Cerebellar nuclear complex (tissue), 1 donor: ENCODE results near the gene LRRK1.
"Not testable (repeated sequence)": the region's sequence is repeated elsewhere in the genome, so short reads cannot be mapped to it uniquely, and the experiment has no call there.

Experiments
- DNase-seq, 2 experiments: peaks; one replicate each; lab custom pipeline; 2025; lab: John Stamatoyannopoulos, UW

Gene LRRK1

GRCh38 chr15:101095796-101096406 lies 176.7 kb downstream of the LRRK1 start:
- DNase-seq: not testable (repeated sequence)

GRCh38 chr15:101097111-101097510 lies 178.0 kb downstream of the LRRK1 start:
- DNase-seq: no peak

- no peak for DNase-seq
Measured at GRCh38 chr15:101099183-101099582, 180.0 kb downstream of the LRRK1 start.

- no peak for DNase-seq
Measured at GRCh38 chr15:101100118-101100517, 181.0 kb downstream of the LRRK1 start.

DNA sequence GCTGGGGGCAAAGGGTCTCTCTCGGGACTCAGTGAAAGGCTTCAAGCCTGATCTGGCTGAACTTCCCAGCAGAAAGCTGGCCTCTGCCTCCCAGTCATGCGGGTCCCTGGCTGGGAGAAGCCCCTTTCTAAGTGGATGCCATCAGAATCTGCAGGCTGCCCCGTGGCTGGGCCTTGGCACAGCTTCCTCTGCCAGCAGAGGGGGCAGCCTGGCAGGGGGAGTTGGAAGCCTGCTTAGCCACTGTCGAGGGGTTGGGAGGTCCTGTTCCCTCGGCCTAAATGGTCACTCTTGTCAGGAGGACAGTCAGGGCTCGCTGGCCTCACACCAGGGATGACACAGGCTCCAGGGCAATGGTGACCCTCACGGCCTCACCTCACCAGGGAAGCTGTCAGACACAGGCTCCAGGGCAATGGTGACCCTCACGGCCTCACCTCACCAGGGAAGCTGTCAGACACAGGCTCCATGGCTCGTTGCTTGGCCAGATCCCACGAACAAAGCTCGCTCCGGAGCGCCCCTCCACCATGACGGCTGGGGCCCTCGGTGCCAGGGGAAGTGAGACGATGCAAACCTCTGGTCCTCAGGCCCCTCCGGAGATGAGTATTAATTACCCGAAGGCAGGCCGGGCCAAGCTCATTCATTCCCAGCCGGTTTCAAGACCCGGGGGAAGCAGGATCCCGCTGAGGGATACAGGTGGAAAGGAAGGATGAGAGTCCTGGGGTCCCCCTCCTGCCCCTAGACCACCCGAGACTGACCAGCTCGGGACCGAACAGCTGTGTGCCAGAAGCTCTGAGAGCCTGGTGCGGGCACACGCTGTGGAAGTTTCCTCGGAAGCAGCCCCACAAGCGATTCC lies 181.7 kb downstream of the LRRK1 start:
- no peak for DNase-seq

DNA sequence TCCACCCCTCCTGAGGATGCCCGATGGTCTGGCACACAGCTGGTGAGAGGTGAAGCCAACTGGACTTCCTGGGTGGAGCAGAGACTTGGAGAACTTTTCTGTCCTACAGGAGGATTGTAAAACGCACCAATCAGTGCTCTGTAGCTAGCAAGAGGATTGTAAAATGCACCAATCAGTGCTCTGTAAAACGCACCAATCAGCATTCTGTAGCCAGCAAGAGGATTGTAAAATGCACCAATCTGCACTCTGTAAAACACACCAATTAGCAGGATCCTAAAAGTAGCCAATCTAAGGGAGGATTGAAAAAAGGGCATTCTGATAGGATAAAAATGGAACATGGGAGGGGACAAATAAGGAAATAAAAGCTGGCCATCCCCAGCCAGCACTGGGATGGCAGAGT lies 182.5 kb downstream of the LRRK1 start:
- DNase-seq: no peak

DNA sequence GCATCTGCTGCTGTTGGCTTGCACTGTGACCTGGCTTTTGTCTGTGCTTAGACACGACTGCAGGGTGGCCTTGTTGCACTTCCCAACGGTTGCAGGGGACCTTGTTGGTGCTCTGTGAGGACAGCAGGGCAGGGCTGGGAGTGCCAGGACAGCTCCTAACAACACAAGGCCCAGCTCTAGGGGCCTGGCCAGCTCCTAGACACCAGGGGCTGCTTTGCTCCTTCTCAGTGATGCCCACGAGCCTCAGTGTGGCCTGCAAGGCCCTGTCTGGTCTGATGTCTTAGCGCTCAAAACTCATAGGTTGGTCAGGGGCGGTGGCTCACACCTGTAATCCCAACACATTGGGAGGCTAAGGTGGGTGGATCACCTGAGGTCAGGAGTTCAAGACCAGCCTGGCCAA lies 183.6 kb downstream of the LRRK1 start:
- DNase-seq: no peak

- no peak for DNase-seq
Measured at GRCh38 chr15:101103598-101103997, 184.4 kb downstream of the LRRK1 start.

GRCh38 chr15:101104141-101104540 lies 185.0 kb downstream of the LRRK1 start:
- no peak for DNase-seq

GRCh38 chr15:101105059-101105891 lies 186.1 kb downstream of the LRRK1 start:
- no peak for DNase-seq

- DNase-seq: no peak
Measured at GRCh38 chr15:101107101-101107500, 187.9 kb downstream of the LRRK1 start.

DNA sequence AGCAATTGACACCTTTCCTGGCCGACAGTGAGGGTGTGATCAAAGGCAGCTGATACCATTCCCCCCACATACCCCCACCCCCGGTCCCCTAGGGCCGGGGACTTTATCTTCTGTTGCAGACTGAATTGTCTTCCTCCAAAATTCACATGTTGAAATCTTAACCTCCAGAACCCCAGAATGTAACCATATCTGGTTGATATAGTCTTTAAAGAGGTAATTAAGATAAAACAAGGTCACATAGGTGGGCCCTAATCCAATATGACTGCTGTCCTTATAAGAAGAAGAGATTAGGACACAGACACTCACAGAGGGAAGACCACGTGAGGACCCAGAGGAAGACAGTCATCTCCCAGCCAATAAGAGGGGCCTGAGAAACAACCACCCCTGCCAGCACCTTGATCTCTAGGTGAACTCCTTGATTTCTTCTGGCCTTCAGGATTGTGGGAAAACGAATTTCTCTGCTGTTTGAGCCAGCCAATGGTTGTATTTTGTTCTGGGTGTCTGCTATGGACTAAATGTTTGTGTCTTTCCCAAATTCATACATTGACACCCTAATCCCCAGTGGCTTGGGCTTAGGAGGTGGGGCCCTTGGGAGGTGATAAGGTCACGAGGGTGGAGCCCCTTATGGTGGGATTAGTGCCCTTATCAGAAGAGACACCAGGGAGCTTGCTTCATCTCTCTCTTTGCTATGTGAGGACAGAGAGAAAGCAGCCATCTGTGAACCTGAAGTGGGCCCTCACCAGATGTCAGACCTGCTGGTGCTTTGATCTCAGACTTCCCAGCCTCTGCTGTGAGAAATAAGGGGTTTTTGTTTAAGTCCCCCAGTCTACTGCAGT lies 188.7 kb downstream of the LRRK1 start:
- no peak for DNase-seq

GRCh38 chr15:101108461-101108775 lies 189.3 kb downstream of the LRRK1 start:
- no peak for DNase-seq

GRCh38 chr15:101108791-101109190 lies 189.6 kb downstream of the LRRK1 start:
- no peak for DNase-seq

DNA sequence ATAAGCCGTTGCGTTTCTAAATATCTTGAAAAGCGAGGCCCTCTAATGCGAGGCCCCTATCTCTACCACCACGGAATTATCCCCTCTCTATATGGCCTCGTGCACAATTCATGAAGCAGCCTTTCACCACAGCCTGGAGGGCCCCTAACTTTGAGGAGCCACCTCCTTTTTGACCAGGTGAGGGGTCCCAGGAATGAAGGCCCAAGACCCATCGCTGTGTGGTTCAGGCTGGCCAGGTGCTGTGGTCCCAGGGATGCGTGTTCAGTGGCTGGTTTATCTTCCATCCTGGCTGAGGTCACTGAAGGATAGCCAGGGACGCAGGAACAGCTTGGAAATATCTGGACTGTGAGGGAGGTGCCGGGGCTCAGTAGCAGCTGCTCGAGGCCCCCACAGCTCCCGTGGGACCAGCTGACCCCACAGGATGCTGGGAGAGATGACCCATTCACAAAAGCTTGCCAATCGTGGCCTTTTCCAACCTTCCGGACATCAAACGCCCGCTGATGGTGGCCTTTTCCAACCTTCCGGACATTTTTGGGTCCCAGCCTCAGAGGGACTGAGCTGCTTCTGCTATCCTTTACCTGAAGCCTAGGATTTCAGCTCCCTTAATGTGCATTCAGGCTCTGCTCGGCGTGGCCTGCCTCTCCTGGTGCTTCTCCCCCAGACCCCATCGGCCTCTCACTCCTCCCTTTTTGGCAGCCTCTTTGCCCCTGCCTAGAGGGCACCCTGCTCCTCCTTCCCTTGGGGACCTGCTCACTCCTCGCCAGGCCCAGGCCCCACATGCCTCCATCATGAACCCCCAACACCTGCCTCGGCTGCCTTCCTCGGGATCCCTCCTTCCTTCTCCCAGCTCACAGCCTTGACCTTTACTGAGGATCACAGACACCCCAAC lies 191.8 kb downstream of the LRRK1 start:
- no peak for DNase-seq

DNA sequence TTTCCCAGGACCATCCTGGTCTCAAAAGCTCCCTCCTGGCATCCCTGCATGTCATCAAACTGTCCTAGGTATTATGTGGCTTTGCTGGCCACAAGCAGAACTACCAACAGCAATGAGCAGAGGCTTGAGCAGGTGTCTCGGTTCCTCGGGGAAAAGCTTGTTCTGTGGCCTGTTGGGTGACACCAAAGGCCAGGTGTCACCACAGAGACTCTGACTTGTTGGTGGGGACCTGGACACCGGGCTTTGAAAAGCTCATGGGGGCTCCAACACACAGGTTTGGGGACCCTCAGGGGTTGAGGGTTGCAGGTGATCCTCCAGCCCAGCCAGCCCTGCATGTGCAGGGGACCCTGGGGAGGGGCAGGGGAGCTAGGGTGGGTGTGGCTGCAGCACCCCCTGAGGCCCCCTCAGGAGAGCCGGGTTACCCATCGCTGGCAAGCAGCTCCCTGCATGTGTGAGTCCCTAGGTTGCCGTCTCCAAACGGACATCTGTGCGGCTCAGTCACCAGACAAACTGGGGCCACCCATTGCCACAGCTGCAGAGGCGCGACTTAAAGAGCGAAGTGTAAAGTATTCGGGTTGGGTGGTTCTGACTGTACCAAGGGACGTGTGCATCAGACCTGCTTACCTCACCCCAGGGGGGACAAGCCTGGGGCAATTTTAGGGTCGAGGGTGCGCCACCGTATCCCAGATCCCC lies 192.6 kb downstream of the LRRK1 start:
- no peak for DNase-seq

GRCh38 chr15:101112336-101113113 lies 193.4 kb downstream of the LRRK1 start:
- no peak for DNase-seq

GRCh38 chr15:101113114-101114005 lies 194.2 kb downstream of the LRRK1 start:
- DNase-seq: no peak
